Right cardiac atrium (tissue), 5 donors: ENCODE data around the gene ELMO1. TPM values are rescaled to one million over a fixed set of nuclear protein-coding genes. Genes with fewer than 3 reads are reported as not detected.

Experiments
- ATAC-seq, 2 donors: fragments of 200-7000 bp; cut with Tn5 transposase; one replicate each; pipeline versions ENCODE4 v1.8.0 to v1.9.1; 2020; ENCODE audit warnings: moderate library complexity in 2 of 2, mild to moderate bottlenecking in 1 of 2
- DNase-seq, 3 donors: peaks; one replicate each; pipeline ENCODE4 v3.0.0-alpha.2; 2020
- H3K27ac ChIP-seq: one replicate; pipeline ENCODE4 v1.5.1; 2013; ENCODE audit warnings: mild to moderate bottlenecking, low read length, control low read depth, moderate library complexity
- H3K27me3 ChIP-seq: one replicate; pipeline ENCODE4 v1.6.1; 2013; ENCODE audit not compliant: control insufficient read depth, insufficient read depth
- H3K4me1 ChIP-seq: one replicate; pipeline ENCODE4 v1.6.1; 2013; ENCODE audit warnings: low read length; ENCODE audit not compliant: control insufficient read depth, insufficient read depth
- H3K4me3 ChIP-seq: one replicate; pipeline ENCODE4 v1.5.1; 2013; ENCODE audit warnings: low read length, control low read depth
- H3K9me3 ChIP-seq: one replicate; pipeline ENCODE4 v1.6.1; 2013; ENCODE audit warnings: low read length; ENCODE audit not compliant: control insufficient read depth
- WGBS: extraction: QIAGEN DNeasy Blood & Tissue Kit; methylation state at CpG from one replicate; pipeline ENCODE4 v1.1.7; 2013; 5-methylcytosine and 5-hydroxymethylcytosine counted together
- intact Hi-C, 4 donors: fragments of 100-400 bp; cut with DNase I; formaldehyde crosslinking; loops; one replicate each; pipeline versions ENCODE4 v1.11.0 to v1.14.0; 2022 to 2023
- polyA plus RNA-seq: library from polyadenylated mRNA; stranded (reverse); fragments of 200-250 nt; gene quantifications from one replicate; pipeline ENCODE4 v1.2.3, GENCODE V29; 2013
- total RNA-seq, 4 donors: library from RNA; stranded (reverse); fragmentation: NEBNext Ultra II Directional; extraction: Animal tissue kit (Norgen Biotek cat#: 25700); gene quantifications; one replicate each; pipeline ENCODE4 v1.2.1, GENCODE V29; 2021
- donor health status: healthy with polysubstance abuse.
- donor health status: DM: no; HTN: yes; CAD: no.
- donor health status: DM: no; HTN: no; CAD: no.
- donor health status: DM: no; HTN: yes; CAD: no; lungs with severe emphysema.
- donor health status: DM: yes; HTN: yes; CAD: no.

The ELMO1 gene
- total and polyA plus RNA-seq, 5 donors, result 11.8 to 20.8 (median 18.8) TPM

- no peak overlapping the region for H3K4me3 ChIP-seq
- H3K4me1 ChIP-seq, result no peaks in the 10 kb centered on the region
- H3K27ac ChIP-seq, result no peak overlapping the region
- ATAC-seq (no peak), DNase-seq (no peak)
- no peaks in the 10 kb centered on the region for H3K9me3 ChIP-seq
- WGBS, result 63% methylated on average over 7 of the region's 7 CpGs
- intact Hi-C loops, result no loop called here
- no peaks in the 10 kb centered on the region for H3K27me3 ChIP-seq
Observed at GRCh38 chr7:36840904-36841303, 607.8 kb downstream of the ELMO1 start.

DNA sequence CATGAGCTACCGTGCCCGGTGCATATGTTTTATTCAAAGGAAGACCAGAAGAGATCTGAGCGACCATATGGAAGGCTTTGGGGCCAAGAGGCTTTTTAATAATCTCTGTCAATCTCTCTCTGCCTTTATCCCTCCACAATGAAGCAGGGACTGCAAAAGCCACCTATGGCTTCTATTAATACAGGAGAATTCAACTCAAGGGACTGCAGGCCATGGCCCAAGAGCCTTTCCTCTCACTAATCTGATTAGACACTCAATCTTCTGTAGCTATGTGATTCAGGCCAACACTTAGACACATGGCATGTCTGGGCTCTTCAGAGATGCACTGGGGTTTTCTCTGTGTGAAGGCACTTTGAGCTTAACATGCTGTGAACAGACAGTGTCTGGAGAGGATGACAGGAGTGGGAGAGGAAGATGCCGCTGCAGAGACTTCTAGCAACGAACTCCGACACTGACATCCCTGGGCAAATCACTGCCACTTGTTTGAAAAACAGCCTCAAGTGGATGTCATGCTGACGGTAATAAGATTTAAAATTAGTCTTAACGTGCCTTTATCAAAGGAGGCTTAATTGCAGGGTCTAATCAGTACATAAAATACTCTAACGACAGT is 609.9 kb downstream of the ELMO1 start:
- intact Hi-C loops, result no loop called here
- H3K27ac ChIP-seq, result no peak overlapping the region
- no peaks in the 10 kb centered on the region for H3K4me1 ChIP-seq
- H3K4me3 ChIP-seq, result no peak overlapping the region
- no peaks in the 10 kb centered on the region for H3K27me3 ChIP-seq
- ATAC-seq (no peak), DNase-seq (no peak)
- no peaks in the 10 kb centered on the region for H3K9me3 ChIP-seq
- 73% methylated on average over 9 of the region's 9 CpGs for WGBS

- 97% methylated on average over 2 of the region's 2 CpGs for WGBS
Observed at GRCh38 chr7:36831049-36831448, 617.6 kb downstream of the ELMO1 start.

GRCh38 chr7:36827726-36828703 is 620.6 kb downstream of the ELMO1 start:
- DNase-seq (no peak), ATAC-seq (no peak)
- Histone ChIP-seq H3K27me3 (no peaks in the 10 kb centered on the region), H3K4me3 (no peak overlapping the region), H3K27ac (no peak overlapping the region), H3K9me3 (no peaks in the 10 kb centered on the region), H3K4me1 (no peaks in the 10 kb centered on the region)
- intact Hi-C loops, result no loop called here
- 72% methylated on average over 8 of the region's 8 CpGs for WGBS

More at GRCh38 chr7:36831049-36831448, 617.6 kb downstream of the ELMO1 start:
- H3K27me3 ChIP-seq, result no peaks in the 10 kb centered on the region
- no peak overlapping the region for H3K4me3 ChIP-seq
- no peaks in the 10 kb centered on the region for H3K4me1 ChIP-seq
- no peak for DNase-seq
- H3K27ac ChIP-seq, result no peak overlapping the region
- ATAC-seq, result no peak
- H3K9me3 ChIP-seq, result no peaks in the 10 kb centered on the region
- intact Hi-C loops, result no loop called here

- DNase-seq, result no peak
- Histone ChIP-seq H3K27me3 (no peaks in the 10 kb centered on the region), H3K9me3 (no peaks in the 10 kb centered on the region), H3K4me1 (no peaks in the 10 kb centered on the region), H3K4me3 (no peak overlapping the region), H3K27ac (no peak overlapping the region)
- no peak for ATAC-seq
- intact Hi-C loops, result no loop called here
- WGBS, result 81% methylated on average over 4 of the region's 4 CpGs
Observed at GRCh38 chr7:36825501-36825900, 623.2 kb downstream of the ELMO1 start.

DNA sequence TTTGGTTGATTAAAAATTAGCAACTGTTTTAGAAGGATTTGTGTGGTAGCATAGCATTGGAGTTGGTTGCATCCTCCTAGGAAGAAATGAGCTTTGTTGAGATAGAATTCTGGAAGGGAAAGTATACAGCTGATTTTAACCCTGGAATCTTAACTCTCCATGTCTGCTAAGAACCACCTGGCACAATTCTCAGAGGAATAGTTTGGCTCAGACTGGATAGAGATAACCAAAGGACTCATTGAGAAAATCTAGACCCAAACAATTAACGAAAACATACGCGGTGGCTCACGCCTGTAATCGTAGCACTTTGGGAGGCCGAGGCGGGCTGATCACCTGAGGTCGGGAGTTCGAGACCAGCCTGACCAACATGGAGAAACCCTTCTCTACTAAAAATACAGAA is 625.3 kb downstream of the ELMO1 start:
- Histone ChIP-seq H3K27me3 (no peaks in the 10 kb centered on the region), H3K27ac (no peak overlapping the region), H3K9me3 (no peaks in the 10 kb centered on the region), H3K4me3 (no peak overlapping the region), H3K4me1 (no peaks in the 10 kb centered on the region)
- intact Hi-C loops, result no loop called here
- WGBS, result 91% methylated on average over 9 of the region's 9 CpGs
- ATAC-seq (no peak), DNase-seq (no peak)

DNA sequence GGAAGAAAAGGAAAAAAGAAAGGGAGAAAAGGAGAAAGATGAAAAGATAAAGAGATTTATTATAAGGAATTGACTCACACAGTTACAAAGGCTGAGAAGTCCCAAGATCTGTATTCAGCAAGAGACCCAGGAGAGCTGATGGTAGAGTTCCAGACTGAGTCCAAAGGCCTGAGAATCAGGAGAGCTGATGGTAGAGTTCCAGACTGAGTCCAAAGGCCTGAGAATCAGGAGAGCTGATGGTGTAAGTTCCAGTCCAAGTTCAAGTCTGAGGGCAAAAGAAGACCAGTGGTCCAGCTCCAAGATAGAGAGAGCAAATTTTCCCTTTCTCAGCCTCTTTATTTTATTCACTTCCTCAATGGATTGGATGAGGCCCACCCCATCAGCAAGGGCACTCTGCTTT is 627.0 kb downstream of the ELMO1 start:
- H3K27ac ChIP-seq, result no peak overlapping the region
- ATAC-seq, result no peak
- intact Hi-C loops, result no loop called here

DNA sequence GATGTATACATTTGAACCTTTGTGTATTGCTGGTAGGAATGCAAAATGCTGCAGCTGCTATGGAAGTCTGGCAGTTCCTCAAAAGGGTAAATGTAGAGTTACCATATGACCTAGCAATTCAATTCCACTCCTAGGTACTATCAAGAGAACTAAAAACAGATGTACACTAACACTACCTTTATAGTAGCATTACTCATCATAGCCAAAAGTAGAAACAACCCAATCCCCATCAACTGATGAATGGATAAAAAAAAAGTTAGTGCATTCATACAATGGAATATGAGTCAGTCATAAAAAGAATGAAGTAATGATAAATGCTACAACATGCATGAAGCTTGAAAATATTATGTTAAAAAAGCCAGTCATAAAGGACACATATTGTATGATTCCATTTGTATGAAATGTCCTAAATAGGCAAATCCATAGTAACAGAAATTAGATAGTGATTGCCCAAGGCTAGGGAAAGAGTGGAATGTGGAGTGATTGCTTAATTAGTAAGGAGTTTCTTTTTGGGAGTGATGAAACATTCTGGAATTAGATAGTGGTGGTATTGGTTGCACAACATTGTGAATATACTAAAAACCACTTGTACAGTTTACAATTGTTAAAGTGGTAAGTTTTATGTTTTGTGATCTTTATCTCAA is 628.0 kb downstream of the ELMO1 start:
- no peak overlapping the region for H3K4me3 ChIP-seq
- no peaks in the 10 kb centered on the region for H3K4me1 ChIP-seq
- no peaks in the 10 kb centered on the region for H3K9me3 ChIP-seq
- intact Hi-C loops, result no loop called here
- H3K27me3 ChIP-seq, result no peaks in the 10 kb centered on the region
- DNase-seq (no peak), ATAC-seq (no peak)
- no peak overlapping the region for H3K27ac ChIP-seq

More for the DNA sequence above, 627.0 kb downstream of the ELMO1 start:
- DNase-seq, result no peak
- Histone ChIP-seq H3K9me3 (no peaks in the 10 kb centered on the region), H3K27me3 (no peaks in the 10 kb centered on the region), H3K4me3 (no peak overlapping the region), H3K4me1 (no peaks in the 10 kb centered on the region)

- DNase-seq, result no peak
- no peaks in the 10 kb centered on the region for H3K27me3 ChIP-seq
- H3K4me3 ChIP-seq, result no peak overlapping the region
- no peak for ATAC-seq
- H3K4me1 ChIP-seq, result no peaks in the 10 kb centered on the region
- no peaks in the 10 kb centered on the region for H3K9me3 ChIP-seq
- intact Hi-C loops, result no loop called here
- 68% methylated on average over 1 of the region's 1 CpG for WGBS
- H3K27ac ChIP-seq, result no peak overlapping the region
Observed at GRCh38 chr7:36819639-36820038, 629.0 kb downstream of the ELMO1 start.

GRCh38 chr7:36814311-36814710 is 634.4 kb downstream of the ELMO1 start:
- Histone ChIP-seq H3K27ac (no peak overlapping the region), H3K27me3 (no peaks in the 10 kb centered on the region), H3K4me3 (no peak overlapping the region), H3K9me3 (no peaks in the 10 kb centered on the region), H3K4me1 (no peaks in the 10 kb centered on the region)
- no peak for ATAC-seq
- 78% methylated on average over 4 of the region's 4 CpGs for WGBS
- intact Hi-C loops, result no loop called here
- DNase-seq, result no peak

DNA sequence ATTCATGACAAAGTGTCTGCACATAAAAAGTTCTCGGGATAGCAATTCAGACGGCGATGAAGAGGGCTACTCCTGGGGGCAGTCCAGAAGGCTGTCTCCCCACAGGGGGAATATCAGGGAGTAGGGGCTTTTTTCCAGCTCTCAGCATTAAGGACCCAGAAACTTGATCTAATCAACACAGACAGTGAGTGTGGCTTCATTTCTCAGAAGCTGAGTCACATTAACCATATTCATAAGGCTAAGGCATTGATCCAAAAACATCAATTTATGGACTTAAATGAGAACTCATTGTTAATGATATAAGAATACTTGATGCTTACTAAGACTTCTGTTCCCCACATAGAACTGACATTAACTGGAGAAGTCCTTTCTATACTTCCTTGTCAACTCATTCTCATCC is 636.9 kb downstream of the ELMO1 start:
- 67% methylated on average over 3 of the region's 3 CpGs for WGBS
- no peak overlapping the region for H3K27ac ChIP-seq
- no peaks in the 10 kb centered on the region for H3K9me3 ChIP-seq
- H3K4me1 ChIP-seq, result no peaks in the 10 kb centered on the region
- no peak for ATAC-seq
- H3K4me3 ChIP-seq, result no peak overlapping the region
- H3K27me3 ChIP-seq, result no peaks in the 10 kb centered on the region
- no peak for DNase-seq
- intact Hi-C loops, result no loop called here
